HT-29 (cell line): Measurements from ENCODE around the gene DSC2. TPM values are rescaled to one million over a fixed set of nuclear protein-coding genes. Genes with fewer than 3 reads are reported as not detected.
"Not testable (repeated sequence)": the region's sequence is repeated elsewhere in the genome, so short reads cannot be mapped to it uniquely, and the experiment has no call there.

ENCODE experiments used
- DNase-seq: peaks from one replicate; pipeline ENCODE4 v3.0.0-alpha.2; 2015; ENCODE audit warnings: low spot score
- total RNA-seq: library from RNA; depleted of rRNA; stranded (reverse); fragments of >200 nt; shearing (Covaris generic); gene quantifications from 2 replicates; pipeline ENCODE4 v1.2.3, GENCODE V29; 2014; rRNA removed

DSC2 gene
- total RNA-seq, 1 experiment from 2014 or later, result 5.7 TPM

DNA sequence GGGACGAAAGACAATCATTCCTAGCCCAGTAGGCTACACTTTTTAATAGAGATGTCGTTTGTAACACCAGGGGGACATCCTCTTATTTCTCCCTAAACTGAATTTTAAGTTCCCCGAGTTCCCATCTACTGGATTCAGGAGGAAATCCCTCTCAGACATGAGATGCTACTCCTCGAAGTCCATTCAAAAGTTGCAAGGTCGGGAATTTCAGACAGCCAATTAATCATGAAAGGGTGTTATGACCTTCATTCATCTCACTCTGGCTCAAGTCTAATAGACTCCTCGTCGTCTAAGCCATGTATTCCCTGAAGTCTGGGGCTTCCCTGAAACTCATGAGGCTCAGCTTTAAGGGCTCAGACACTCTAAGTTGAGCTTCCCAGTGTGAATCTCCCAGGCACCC is 58.5 kb downstream of the DSC2 start:
- no peak for DNase-seq

DNA sequence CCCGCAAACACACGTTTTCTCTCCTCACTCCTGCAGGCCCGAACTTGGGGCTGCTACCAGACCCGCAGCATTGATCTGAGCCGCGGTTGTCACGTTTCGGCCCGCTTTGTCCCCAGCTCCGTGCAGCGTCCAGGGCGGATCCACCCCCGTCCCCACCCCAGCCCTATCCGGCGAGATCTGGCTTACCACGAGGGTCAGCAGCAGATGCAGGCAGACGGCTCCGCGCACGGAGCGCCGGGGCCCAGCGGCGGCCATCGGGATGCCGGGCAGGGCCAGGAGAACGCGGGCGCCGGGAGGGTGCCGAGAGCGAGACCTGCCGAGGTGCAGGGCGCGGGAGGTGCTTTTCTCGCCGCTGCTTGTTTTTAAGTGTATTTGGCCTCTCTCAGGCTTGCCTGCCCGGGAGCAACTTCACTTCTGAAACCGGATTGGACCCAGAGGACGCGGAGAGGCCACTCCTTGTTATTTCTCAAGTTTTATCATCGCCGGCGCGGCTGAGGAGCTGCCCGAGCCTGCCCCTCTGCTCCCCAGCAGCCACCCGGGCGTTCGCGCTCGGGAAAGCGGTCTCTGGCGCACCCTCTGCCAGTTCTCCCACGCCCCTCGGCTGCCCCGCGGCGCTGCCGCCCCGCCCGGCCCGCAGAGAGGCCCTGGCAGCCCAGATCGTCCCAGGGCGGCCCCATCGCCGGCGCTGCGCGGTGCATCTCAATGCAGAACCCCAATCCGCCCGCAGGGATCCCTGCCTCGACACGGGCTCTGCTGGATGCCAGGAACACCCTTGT is 59.6 kb downstream of the DSC2 start, which contains the start of gene DSC3:
DSC3 (minus strand) TSS at position 337 of the 776 bp plus-strand sequence; CDS start at position 255, 82 bp downstream.
- DNase-seq, result peak; percentile 11

DNA sequence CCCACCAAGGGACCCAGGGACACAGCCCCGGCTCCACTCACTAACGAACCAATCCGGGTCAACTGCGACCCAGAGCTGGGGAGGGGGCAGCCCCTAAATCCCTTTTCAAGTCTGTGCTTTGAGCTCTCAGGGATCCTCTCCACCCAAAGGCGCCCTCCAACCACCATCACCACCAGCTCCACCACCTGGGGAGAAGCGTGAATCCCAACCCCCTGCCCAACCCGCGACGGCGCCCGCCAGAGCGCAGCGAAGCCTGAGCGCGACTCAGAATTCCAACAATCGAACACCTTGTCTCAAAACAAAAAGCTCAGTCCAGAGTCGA is 60.2 kb downstream of the DSC2 start:
- DNase-seq, result no peak

DNA sequence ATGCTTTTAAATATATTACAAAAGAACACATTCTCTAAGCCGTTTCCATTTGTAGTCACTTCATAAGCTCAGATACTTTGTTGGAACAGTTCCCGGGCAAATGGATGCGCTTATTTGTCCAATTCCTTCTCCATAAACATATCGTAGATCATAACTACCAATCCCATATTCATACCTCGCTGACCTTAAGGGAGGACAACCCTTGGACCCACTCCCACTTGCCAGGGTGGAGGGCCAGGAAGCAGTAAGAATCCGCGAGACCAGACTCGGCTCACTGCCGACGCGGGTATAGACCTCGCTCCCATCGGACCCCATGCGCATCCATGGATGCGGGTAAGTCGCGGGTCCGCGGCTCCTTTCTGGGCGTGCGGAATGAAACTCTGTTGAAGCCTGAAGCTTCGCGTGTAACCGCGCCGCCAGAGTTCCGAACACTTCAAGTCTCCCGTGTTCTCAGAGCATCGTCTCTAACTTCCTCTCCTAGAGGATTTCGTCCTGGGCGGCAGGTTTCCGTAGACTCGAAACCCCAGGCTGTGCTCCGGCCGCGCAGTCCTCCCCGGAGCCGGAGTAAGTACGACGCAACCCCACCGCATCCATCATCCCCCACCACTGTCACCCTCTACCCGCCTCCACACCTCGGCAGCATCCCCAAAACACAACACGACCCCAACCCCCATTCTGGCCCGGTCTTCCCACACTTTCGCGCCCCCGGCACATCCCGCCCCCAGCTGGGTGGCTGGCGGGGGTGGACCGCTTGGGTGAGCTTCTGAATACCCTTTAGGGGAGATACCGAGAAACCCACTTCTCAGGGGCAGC is 60.7 kb downstream of the DSC2 start:
- no peak for DNase-seq

DNA sequence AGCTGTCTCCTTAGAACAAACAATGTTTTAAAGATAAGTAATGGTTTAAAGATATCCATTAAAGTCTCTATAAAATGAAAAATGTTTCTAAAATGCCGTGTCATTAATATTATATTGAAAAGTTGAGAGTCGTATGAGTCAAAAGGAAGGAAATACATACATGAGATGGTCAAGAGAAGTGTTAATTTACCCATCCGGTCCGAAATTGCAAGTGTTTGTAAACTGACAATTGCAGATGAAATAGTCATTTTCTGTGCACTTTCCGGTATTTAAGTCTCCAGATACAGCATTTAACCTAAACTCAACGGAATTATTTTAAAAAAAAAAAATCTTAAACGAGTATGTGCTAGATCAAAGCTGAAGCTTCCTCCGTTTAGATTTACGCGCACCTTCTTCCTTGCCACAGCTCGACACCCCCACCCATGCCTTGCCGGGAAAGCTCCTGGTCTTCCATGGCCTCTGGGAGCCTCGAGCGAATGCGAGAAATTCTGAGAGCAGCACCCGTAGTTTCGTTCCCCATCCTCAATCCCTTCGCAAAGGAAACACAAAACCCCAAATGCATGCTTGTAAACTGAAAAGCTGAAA is 61.4 kb downstream of the DSC2 start:
- DNase-seq, result no peak

DNA sequence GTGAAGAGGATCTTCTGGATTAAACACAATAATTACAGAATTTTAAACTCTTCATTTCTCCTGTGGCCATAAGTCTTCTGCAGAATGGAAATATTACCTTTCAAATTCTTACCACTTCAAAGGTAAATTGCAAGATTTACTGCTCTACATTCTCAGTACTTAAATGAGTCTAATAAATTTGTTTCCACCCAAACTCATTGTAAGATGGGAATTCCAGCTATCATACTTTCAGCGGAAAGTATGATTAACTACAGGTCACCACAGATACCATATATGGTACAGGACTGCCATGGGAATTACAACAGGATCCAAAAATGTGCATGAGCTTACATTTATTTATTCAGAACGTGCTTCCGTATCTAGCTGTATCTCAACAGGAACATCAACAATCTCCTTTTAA is 62.8 kb downstream of the DSC2 start:
- DNase-seq, result no peak

DNA sequence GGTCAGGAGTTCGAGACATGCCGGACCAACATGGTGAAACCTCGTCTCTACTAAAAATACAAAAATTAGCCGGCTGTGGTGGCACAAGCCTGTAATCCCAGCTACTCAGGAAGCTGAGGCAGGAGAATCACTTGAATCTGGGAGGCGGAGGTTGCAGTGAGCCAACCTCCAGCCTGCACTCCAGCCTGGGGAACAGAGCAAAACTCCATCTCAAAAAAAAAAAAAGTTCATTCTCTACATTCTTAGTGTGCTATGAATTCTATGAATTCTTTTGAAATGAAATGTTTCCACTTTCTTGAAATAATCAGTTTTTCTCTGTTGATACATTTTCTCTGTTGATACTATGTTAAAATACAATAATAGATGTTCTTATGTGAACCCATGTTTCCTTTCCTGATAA is 64.5 kb downstream of the DSC2 start:
- DNase-seq, result not testable (repeated sequence)

DNA sequence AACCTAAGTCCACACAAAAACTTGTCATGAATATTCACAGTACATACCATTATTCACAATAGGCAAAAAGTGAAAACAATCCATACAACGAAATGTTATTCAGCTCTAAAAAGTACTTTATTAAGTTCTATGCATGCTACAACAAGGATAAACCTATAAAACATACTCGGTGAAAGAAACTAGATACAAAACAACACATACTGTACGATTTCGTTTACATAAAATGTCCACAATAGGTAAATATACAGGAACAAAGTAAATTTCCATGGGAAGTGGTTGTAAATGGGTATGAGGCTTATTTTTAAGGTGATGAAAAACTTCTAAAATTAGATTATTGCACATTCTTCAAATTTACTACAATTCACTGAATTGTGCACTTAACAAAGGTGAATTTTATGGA is 67.7 kb downstream of the DSC2 start:
- no peak for DNase-seq

DNA sequence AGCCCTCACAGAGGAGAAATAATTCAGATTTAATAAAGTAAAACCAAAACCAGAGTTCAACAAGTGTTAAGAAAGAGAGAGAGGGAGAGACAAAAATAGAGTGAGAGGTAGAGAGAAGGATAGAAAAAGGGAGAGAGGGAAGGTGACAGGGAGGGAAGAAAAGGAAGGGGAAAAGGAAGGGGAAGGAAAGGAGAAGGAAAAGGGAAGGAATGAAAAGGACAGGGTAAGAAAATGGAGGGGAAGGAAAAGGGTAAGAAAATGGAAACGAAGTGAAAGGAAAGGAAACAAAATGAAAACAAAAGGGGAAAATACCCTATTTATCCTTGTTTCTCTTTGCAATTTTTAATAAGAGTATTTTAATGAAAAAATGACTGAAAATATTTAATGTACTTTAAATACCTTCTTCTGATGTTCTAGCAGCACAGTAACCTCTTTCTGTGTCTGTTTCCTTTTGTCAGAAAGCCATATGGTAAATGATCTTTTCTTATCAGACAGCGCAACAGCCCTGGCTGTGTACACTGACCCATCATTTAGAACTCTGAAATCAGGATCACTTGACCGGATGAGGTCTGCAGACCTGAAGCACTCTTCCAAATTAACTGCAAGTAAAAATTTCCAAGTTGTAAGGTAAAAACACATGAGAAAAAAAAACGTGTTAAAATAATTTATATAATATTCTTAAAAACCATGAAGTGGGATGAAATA is 71.5 kb downstream of the DSC2 start:
- DNase-seq, result no peak

DNA sequence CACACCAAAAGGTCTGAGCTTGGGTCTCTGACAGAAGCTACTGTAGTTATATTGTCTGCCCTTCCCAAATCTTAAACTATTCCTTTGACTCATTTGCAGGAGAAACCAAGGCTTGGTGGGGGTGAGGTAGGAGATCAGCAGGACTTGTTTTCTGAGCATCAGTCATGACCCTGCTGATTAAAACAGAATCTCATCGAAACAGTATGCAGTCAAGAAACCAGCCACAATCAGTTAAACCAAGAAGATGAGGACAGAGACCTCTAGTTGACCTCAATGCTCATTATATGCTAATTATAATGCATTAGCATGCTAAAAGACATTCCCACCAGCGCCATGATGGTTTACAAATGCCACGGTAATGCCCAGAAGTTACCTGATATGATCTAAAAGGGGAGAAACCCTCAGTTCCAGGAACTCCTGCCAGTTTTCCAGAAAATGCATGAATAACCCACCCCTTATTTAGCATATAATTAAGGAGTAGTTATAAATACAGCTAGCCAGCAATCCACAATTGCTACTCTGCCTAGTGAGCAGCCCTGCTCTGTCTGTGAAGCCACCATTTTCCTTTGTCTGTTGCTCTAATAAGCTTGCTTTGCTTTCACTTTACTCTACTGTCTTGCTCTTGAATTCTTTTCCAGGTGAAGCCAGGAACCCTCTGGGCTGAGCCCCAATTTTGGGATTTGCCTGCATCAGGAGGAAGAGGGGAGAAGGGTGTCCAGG is 86.3 kb downstream of the DSC2 start:
- no peak for DNase-seq

DNA sequence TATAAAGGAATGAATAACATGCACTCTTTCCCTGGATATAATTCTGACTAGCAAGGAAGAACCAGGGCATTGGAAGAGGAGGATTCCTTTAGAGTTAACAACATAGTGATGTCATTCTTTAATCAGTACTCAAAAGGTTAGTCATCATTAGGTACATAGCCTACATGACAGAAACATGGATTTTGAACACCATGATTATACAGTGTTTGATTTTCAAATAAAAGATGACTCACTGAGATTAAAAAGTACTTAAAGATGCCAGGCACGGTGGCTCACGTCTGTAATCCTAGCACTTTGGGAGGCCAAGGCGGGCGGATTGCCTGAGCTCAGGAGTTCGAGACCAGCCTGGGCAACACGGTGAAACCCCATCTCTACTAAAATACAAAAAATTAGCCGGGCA is 90.8 kb downstream of the DSC2 start:
- peak; percentile 67 for DNase-seq

DNA sequence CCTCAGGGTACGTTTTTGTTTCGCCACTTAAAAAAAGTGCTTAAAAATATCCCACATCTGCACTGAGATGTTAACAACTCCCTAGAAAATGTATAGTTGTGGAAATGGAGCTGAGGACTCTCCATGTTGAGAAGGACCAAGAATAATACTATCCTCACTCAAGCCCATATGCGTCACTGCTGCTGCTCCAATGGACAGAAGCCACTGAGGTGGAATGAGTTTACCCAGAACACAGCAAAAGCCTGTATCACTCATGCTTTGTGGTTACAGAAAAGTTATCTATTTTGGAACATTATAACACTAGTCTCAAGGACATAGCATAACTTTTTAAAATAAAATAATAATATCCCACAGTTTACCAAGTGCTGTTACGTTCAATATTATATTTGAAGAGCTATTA is 91.6 kb downstream of the DSC2 start:
- no peak for DNase-seq

Other genes starting within 250 kb of the DSC2 start
- 0.03 TPM in 1 of 2 replicates, not detected in the other for gene DSC3, start 59.7 kb downstream of the DSC2 start, total RNA-seq
- gene DSC1, start 60.4 kb upstream of the DSC2 start, total RNA-seq, result not detected in 2 replicates
- not detected in 2 replicates for gene DSG1, start 215.7 kb upstream of the DSC2 start, total RNA-seq